SK-N-MC (cell line): ENCODE measurements around the gene PROCR.
"Not testable (repeated sequence)": the region's sequence is repeated elsewhere in the genome, so short reads cannot be mapped to it uniquely, and the experiment has no call there.

Experiments
- DNase-seq: peaks from one replicate; pipeline ENCODE4 v3.0.0-alpha.2; 2011; ENCODE audit warnings: low read depth, low spot score
- H3K27ac ChIP-seq: fragments of 200-600 bp; sonication (generic); 2 replicates; pipeline ENCODE4 v1.5.1; 2016; ENCODE audit warnings: mixed run types
- H3K36me3 ChIP-seq: fragments of 200-600 bp; sonication (generic); 2 replicates; pipeline ENCODE4 v1.6.1; 2017; ENCODE audit warnings: antibody characterized with exemption, low read length, mixed read lengths; ENCODE audit not compliant: insufficient read depth
- H3K4me3 ChIP-seq: fragments of 200-600 bp; sonication (generic); 2 replicates; pipeline ENCODE4 v1.5.1; 2016
- H3K9ac ChIP-seq: fragments of 200-600 bp; sonication (generic); 2 replicates; pipeline ENCODE4 v1.8.0; 2017; ENCODE audit warnings: mixed run types, mixed read lengths; ENCODE audit not compliant: insufficient read length
- H3K9me3 ChIP-seq: fragments of 200-600 bp; sonication (generic); 2 replicates; pipeline ENCODE4 v1.6.1; 2017; ENCODE audit warnings: low read depth, mild to moderate bottlenecking, antibody characterized with exemption, low read length, moderate library complexity, mixed read lengths
- EZH2 ChIP-seq: fragments of 200-600 bp; sonication (generic); IDR thresholded peaks from one replicate; pipeline ENCODE4 v1.6.1; 2017; ENCODE audit warnings: antibody characterized with exemption
- FOXP2 ChIP-seq: optimal IDR thresholded peaks from 2 replicates; pipeline ENCODE3; 2011; ENCODE audit warnings: mild to moderate bottlenecking, moderate library complexity; ENCODE audit not compliant: insufficient read depth; ENCODE audit errors: extremely low read length, control extremely low read depth
- POLR2AphosphoS5 ChIP-seq: IDR thresholded peaks from 2 replicates; pipeline ENCODE4 v1.6.1; 2012; ENCODE audit warnings: mild to moderate bottlenecking, low read depth, low read length, borderline replicate concordance

The PROCR gene

DNA sequence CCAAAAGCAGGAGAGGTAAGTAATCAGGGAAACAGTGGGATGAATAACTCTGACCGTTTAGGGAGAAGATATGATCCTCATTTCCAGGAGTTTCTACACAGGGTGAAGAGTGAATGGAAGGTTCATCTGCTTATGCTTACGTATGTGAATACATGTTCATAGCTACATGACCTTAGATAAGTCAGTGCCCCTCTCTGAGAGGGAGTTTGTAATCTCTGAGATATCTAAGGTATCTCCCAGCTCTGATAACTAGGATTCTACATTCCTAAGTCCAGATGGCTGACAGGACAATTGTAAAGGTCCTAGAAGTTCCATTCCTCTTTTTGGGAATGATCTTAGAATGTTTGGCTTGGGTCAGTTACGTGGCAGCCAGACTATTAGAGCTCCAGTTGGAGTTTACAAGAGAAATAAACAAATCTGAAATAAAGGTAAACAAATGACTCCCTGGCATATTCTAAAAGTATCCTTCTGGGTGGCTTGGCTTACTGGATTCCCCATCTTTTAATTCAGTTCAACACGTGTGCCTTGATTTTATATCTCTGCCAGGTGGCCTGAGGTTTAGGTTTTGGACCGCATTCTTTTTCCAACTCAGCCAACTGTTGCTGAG, 15.8 kb downstream of the PROCR start:
- Histone ChIP-seq H3K9me3 (no peaks in the 10 kb centered on the region), H3K4me3 (no peak overlapping the region), H3K36me3 (no peaks in the 10 kb centered on the region), H3K27ac (no peak overlapping the region), H3K9ac (no peak overlapping the region)
- DNase-seq, result no peak
- TF ChIP-seq FOXP2 (no peak), POLR2AphosphoS5 (no peak), EZH2 (no peak)

GRCh38 chr20:35189223-35189622, 17.4 kb downstream of the PROCR start:
- H3K4me3 ChIP-seq, H3K27ac ChIP-seq, H3K36me3 ChIP-seq, H3K9ac ChIP-seq, H3K9me3 ChIP-seq, DNase-seq: not testable (repeated sequence)

DNA sequence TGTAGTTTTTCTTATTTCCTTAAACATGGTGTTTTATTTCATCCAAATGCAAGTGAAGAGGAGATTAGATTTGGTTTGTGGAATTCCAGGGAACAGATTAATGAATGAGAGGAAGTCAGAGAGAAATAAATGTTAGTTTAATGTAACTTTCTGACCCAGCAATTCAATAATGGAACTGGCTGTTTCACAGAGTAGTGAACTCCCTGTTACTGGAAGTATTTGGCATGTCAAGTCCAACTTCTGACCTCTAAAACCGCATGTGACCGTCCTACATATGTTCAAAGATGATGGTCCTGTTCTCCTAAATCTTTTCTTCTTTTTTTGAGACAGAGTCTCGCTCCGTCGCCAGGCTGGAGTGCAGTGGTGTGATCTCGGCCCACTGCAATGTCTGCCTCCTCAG, 18.7 kb downstream of the PROCR start:
- Histone ChIP-seq H3K9me3 (no peaks in the 10 kb centered on the region), H3K27ac (no peak overlapping the region), H3K36me3 (no peaks in the 10 kb centered on the region), H3K9ac (no peak overlapping the region), H3K4me3 (no peak overlapping the region)
- no peak for DNase-seq
- TF ChIP-seq EZH2 (no peak), POLR2AphosphoS5 (no peak), FOXP2 (no peak)

DNA sequence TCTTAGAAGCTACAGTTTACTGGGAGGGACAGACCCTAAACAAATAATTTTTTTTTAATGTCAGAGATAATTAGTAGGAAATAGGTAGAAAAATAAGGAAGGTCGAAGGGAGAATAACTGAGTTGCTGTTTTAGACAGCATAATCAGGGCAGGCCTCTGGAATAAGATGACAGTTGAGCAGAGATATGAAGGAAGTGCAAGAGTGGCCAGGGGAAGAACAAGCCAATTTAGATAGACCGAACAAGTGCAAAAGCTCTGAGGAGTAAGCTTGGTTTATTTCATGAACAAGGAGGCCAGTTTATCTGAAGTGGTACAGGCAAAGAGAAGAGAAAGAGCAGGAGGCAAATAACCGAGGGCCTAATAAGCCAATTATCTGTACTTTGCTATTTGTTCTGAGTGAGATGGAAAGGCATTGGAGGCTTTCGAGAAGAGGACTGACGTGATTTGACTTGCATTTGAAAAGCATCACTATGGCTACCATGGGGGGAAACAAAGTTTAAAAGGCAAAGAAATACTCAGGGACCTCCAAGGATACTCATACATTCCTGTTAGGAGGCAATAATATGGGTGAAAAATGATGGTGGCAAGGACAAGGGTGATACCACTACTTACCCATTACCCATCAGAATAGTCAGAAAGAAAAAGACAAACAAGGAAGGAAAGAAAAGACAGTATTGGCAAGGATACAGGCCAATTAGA, 19.7 kb downstream of the PROCR start:
- Histone ChIP-seq H3K9me3 (peaks cover 4% of the 10 kb centered on the region; the same call in 1 of the 2 replicates), H3K36me3 (no peaks in the 10 kb centered on the region), H3K9ac (no peak overlapping the region), H3K27ac (no peak overlapping the region), H3K4me3 (no peak overlapping the region)
- DNase-seq, result no peak
- no peak for TF ChIP-seq POLR2AphosphoS5
- TF ChIP-seq FOXP2, result no peak
- no peak for TF ChIP-seq EZH2

DNA sequence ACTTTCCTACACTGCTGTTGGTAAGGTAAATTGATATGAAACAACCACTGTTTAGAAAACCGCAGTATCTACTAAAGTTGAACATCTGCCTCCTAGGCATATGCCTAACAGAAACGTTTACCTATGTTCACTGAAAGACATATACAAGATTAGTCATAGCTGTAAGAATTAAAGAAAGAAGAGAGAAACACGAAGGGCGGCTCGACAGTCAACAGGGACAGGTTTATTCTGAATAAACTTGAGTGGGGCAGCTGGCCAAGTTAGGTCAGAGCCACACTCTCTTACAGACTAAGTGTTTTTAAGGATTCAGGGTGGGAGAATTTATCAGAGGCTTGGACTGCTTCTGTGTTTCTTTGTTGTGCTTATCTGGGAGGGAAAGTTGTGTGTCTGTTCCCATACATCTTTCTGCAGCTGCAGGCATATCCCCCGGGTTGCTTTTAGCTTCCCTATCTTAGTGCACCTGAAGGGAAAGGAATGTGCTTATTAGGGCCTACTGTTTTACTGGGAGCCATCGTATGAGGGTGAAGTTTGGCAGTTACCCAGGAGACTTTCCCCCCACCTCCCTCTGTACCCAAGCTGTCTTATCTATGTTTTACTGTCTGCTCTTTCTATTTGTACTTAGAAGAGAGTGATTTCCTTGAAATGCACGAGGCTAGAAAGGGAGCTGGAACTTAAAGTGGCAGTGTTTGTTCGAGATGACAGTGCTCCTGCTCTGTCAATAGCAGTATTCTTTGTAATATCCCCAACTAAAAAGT, 20.4 kb downstream of the PROCR start:
- no peak overlapping the region for H3K9ac ChIP-seq
- TF ChIP-seq POLR2AphosphoS5, result no peak
- TF ChIP-seq FOXP2, result no peak
- no peak for TF ChIP-seq EZH2
- H3K27ac ChIP-seq, result no peak overlapping the region
- H3K4me3 ChIP-seq, result no peak overlapping the region
- H3K36me3 ChIP-seq, result no peaks in the 10 kb centered on the region
- no peak for DNase-seq
- peaks cover 4% of the 10 kb centered on the region; the same call in 1 of the 2 replicates for H3K9me3 ChIP-seq

GRCh38 chr20:35193031-35193791, 21.3 kb downstream of the PROCR start:
- H3K9me3 ChIP-seq, H3K9ac ChIP-seq, H3K4me3 ChIP-seq, H3K36me3 ChIP-seq, DNase-seq, H3K27ac ChIP-seq: not testable (repeated sequence)

DNA sequence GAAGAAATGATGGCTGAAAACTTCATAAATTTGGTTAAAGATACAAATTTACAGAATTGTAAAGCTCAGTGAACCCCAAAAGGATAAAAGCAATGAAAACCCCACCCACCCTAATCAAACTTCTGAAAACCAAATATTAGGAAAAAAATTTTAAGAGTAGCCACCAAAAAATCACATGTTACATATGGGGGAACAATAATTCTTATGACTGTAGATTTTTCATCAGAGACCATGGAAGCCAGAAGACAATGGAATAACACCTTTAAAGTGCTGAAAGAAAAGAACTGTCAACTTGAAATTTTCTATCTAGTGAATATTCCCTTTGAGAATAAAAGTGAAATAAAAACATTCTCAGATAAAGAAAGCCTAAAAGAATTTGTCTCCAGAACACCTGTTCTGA, 24.4 kb downstream of the PROCR start:
- Histone ChIP-seq H3K36me3 (no peaks in the 10 kb centered on the region), H3K9ac (no peak overlapping the region), H3K27ac (no peak overlapping the region), H3K4me3 (no peak overlapping the region), H3K9me3 (peaks cover 8% of the 10 kb centered on the region; the same call in 1 of the 2 replicates)
- TF ChIP-seq FOXP2 (no peak), EZH2 (no peak), POLR2AphosphoS5 (no peak)
- DNase-seq, result no peak

DNA sequence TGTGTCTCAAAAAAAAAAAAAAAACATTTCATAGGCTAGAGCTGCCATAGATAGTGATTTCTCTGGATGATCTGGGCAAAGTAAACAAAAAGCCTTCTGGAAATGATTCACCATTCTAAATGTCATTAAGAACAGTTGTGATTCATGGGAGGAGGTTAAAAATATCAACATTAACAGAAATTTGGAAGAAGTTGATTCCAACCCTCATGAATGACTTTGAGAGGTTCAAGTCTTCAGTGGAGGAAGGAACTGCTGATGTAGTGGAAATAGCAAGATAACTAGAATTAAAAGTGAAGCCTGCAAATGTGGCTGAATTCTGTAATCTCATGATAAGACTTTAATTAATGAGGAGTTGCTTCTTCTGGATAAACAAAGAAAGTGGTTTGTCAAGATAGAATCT, 27.9 kb downstream of the PROCR start:
- no peaks in the 10 kb centered on the region for H3K36me3 ChIP-seq
- no peak overlapping the region for H3K4me3 ChIP-seq
- DNase-seq, result no peak

More for the DNA sequence above, 27.9 kb downstream of the PROCR start:
- Histone ChIP-seq H3K9ac (no peak overlapping the region), H3K9me3 (peaks cover 8% of the 10 kb centered on the region; the same call in 1 of the 2 replicates), H3K27ac (no peak overlapping the region)
- TF ChIP-seq EZH2 (no peak), POLR2AphosphoS5 (no peak), FOXP2 (no peak)
